Activated gamma-delta T cell treated with anti-CD3 and anti-CD28 coated beads, Interleukin-2, amount 50 U/mL, for 16 hours (primary cell): ENCODE data around the gene TGFBI.

ENCODE experiments used
- DNase-seq: peaks from one replicate; pipeline ENCODE4 v3.0.0-alpha.2; 2020; ENCODE audit warnings: low read depth

The TGFBI gene

DNA sequence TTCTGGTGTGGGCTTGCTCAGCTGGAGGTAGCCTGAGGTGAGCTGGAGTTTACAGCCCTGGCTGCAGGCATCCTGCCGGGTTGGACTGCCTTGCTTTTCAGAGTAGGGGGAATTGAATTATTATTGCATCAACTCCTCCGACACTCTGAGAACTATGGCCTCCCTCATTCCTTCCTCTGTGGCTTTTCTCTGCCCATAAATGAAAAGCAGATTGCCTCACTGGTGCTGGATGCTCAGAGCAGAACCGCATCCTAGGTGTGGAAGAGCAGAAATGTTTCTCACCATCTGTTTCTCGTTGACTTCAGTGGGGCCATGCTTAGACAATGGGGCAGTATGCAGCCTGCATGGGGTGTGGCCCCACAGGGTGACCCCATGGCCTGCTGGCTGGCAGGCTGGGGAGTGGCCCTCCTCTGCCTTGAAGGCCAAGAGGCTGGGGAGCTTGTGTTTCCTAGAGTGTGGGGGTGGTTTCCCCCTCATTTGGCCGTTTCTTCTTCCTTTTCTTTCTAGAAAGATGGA is 27.3 kb upstream of the TGFBI start:
- no peak for DNase-seq

DNA sequence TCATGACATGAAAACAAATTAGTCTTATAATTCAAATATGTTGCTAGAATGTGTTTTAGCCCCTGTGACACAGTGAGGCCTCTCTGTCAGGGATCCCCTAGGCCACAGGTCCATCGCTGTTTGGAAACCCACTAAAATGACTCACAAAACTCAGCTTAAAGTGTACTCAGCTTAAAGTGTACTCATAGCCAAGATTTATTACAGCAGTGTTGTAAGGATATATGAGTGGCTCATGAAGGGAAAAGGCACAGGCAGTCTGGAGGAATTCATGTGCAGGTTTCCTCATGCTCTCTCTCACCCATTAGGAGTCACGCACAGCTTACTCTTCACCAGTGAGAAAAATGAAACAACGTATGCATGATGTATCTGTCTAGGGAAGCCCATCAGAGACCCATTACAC is 24.4 kb upstream of the TGFBI start:
- DNase-seq = no peak

DNA sequence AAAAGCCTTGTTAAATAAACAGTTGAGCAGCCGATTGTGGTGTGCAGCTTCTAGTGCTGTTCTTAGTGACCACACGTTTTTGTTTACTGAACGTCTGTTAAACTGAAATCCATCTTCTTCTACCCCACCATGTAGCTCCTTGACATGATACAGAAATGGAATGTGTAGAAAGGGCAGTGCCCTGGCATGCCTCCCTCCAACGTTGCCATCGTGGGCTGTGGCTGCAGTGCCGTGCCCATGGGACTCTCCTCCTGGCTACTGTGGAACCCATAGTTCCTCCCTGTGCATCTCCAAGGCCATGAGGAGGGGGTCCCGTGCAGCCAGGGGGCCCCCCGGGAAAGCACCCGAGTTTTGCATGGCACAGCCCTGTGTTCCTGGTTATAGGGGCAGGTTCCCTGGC is 23.3 kb upstream of the TGFBI start:
- no peak for DNase-seq

DNA sequence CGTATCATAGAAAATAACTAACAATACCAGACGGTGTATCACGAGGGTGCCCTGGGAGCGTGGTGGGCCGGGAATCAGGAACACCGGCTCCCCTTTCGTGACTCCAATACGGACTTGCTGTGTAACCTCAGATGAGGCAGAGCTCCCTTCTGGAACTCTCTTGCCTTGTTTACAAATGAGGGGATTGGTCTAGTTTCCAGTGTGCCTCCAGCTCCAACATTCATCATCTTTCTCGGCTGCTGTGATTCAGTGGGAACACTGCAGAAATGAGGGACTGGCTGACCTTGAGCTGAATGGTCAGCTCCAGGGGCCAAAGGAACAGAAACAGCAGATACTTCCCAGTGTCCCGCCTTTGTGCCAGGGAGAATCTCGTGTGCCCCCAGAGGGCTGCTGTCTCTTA is 22.6 kb upstream of the TGFBI start:
- DNase-seq = no peak

DNA sequence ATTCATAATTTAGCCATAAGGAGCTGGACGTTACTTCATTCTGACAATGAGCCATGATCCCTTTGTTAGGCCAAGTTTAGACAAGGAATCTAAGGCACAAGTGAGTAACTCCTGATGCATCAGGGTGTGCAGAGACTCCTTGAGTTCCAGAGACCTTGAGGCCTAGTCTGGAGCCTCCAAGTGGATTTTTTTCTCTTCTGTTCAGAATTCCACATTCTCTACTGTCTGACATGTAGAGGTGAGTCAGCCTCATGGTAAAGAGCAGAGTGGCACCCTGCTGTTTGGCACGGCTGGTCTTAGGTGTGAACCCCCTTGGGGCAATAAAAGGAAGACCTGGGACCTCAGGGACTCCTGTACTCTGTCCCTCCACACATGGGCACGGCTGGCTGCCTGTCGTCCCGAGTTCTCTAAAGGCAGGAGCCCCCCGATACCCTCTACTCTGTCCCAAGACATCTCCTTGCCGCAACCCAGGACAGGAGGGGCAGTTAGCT is 22.0 kb upstream of the TGFBI start:
- DNase-seq = no peak

DNA sequence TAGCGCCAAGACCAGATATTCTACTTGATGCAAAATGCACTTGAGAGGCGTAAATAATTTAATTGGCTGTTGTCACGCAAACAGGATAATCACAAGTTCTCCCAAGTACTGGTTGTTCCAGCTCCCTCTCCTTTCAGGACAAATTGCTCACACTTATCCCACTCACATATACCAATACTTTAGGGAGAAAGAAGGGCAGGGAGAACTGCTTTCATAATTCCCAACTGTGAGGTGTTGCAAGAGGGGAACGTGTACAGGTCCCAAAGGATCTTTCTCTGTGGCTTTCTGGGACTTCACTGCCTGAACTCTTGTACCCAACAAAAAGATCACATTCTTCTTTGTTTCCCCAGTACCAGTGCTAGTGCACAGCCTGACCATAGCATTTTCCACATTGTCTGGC is 21.5 kb upstream of the TGFBI start:
- DNase-seq = no peak

DNA sequence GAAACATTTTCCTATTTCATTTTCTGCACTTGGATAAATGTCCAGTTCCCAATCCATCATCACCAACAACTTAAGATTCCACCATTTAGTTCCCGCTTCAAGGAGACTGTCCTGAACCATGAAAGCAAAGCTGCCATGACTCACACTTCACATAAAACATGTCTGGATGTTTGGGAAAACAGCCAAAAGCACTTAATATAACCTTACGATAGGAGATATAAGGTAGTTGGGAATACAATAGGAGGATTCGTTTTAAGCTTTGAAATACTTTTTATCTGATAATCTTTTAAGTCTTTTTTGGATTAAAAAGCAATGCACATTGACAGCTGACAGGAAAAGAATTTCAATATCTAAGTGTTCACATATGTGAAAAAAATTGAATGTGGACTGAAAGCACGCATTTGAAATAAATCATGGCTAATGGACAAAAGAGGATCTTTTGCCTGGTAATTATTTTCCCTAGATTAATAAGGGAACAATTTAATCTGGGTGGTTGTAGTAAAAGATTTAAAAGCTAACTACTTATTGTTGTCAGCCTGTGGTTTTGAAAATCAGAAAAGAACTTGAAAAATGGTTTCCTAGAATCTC is 17.3 kb upstream of the TGFBI start:
- no peak for DNase-seq

DNA sequence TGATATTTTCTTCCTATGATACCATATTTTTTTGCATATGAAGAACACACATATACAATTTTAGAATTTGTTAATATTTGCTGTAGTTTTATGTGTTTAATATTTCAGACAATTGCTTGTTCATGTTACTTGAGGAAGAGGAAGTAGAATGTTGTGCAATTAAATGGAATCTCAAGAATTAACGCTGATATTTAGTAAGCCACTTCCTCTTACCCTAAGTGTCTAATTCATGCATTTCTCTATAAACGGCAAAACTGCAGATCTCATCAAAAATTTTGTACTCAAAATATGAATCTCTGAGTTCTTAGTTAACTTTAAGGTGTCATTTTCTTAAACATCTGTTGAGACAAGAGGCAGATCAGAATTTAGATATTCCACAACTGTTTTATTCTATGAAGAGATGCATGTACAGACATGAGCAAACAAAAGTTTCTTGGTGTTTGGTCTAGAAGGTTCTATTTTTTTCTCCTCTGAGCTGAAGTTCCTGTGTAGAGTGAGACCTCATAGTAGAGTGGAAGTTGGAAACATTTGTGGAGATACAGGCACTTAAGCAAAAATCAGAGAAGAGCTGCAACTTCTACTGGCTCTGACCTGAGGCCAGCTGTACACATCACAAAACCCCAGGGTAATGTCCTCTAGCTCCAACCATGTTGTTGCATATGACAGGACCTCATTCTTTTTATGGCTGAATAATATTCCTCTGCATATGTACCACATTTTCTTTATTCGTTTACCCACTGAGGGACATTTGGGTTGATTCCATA is 16.6 kb upstream of the TGFBI start:
- no peak for DNase-seq

DNA sequence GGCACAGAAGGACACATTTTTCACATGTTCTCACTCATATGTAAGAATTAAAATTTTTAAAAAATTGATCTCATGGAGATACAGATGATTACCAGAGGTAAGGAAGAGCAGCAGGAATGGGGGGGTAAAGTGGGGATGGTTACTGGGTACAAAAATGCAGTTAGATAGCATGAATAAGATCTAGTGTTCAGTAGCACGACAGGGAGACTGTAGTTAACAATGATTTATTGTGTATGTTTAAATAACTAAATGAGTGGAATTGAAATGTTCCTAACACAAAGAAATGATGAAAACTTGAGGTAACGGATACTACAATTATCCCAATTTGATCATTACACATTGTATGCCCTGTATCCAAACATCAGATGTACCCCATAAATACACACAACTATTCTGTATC is 15.2 kb upstream of the TGFBI start:
- no peak for DNase-seq

DNA sequence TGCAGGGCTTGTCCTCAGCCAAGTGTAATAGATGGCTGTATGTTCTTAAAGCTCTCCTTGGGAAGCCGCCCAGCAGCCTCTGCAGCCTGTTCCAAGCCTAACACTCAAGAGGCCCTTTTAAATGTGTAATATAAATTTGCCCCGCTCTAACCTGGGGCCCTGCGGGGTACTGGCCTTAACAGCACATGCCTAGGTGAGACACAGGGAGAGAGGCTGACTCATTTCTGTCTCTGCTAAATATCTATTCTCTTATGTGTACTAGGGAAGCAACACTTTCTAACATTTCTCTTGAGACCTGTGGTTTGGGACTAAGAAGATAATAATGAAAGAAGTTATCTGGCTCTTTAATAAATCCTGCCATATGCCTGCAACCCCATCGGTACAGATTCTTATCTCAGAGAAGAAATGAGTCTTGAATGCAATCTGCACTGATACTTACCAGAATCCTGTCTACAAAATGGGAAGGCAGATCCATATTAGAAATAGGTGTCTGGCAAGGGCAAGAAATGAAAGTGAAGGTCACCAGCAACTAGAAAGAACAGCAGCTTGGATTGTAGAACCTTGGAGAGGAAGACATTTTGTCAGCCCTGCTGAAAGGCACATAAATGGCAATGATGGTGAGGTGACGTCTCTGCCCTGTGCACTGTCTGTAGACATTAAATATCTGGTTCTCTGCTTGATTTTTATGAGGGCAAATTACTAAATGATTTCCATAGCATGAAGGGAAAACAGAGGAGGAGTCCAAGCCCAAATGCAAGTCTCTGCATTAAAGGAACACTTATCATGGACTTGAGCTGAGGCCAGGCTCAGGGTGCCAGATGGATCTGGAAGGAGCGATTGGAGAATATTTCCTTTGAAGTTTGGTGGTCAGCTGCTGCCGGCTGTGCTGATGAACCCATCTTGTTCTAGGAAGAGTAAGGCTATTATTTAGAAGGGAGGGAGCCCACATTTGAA is 14.5 kb upstream of the TGFBI start:
- no peak for DNase-seq

DNA sequence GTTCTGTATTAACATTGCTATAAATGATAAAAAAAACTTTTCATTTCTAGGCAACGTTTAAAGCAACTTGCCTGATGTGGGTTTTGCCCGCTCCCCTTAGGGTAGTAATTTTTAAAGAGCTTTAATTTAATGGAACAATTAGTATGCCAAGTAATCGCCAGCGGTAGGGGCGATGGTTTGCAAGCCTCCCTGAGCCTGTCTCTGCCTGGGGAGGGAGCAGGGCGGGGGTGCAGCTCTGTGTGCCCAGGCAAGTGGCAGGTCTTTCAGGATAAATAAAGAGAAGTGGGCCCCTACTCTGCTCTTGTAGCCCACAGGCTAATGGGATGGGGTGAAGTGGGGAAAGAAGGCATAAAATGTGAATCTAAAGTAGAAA is 13.8 kb upstream of the TGFBI start:
- no peak for DNase-seq

DNA sequence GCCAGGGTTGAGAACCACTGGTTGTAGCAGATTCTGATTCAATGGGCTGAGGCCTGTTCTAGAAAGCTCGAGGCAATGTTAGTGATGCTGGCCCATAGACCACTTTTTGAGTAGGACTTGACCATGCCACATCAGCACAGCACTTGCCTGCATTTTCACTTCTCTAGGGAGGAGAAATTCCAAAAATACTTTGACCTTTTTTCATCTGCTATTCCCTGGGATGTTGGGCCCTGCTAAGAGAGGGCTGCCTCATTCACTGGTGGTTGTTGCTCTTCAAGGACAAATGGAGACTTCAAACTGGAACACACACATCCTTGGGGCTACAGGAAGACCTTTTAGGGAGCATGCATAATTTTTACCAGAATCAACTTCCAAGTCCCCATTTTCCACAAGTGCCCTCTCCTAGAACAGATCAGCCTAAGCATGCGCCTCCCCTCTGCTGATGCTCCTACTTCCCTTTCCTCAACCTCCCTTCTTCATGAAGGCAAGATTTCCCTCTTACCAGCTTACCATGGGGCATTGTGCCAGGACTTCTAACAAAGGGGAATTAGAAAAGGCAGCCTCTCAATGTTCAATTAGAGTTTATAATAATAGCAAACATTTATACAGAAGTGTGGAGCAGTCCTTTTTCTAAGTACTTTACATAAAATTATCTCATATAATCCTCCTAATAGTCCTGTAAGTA is 12.7 kb upstream of the TGFBI start:
- DNase-seq = no peak

DNA sequence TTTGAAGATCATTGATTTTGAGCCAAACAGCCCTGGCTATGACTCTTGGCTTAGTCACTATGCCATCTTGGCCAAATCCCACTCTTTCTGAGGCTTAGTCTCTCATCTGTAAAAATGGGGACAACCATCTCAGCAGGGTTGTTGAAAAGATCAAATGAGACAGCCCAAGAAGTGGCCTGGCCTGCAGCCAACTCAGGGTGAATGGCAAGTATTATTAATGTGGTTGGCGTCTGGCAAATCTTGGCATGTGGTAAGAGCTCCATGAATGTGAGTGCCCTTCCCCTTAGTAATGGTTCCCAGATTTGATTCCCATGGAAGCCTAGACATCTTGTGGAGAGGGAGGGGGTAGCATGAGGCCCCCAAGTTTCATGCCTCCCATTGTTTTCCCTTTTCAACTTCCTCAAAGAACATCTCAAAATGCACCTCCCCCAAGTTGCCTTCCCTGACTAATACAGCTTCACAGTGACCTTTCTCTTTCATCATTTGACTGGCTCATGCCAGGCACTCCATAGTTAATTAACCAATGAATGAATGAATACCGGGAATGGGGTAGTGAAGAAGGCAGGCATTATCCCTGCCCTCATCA is 11.8 kb upstream of the TGFBI start:
- DNase-seq = no peak

DNA sequence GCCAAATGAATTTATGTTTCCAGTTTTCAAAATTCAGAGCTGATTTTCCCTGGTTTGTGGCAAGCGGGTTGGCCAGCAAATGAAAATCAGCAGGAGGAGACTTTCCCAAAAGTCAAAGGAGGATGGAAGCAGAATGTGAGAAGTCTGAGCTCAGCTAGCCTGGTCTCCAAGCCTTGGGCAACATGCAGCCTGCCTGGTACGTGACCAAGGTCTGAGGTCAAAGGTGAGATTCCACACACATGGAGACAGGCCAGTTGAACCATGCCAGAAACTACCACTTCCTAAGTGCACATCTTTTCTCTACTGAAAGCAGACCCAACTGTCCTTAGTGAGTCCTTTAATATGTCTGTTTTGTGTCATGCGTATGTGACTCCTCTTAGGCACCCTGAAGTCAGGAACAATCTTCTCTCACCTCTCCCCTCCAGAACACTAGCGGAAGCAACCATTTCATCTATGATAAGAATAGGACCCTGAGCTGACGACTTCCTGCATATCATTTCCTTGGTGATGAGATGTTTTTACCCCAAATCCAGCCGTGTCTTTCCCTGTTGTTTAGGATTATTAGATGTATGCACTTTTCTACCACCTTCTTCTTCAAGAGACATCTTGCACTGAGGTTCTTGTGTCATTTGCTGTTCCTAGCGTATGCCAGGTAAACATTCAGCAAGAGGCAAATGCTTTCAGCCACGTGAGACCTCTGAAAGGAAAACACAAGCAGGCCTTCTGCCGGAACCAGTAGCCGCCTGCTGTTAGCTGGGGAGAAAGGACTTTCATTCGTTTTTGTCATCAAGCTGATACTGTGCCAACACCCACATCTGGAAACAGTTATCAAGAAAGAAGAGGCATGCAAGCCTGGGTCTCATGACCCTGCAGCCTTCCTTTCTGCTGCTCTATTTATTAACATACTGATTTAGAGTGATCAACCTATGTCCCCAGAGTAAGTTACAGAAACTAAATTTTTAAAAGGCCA is 9.7 kb upstream of the TGFBI start:
- DNase-seq = no peak

DNA sequence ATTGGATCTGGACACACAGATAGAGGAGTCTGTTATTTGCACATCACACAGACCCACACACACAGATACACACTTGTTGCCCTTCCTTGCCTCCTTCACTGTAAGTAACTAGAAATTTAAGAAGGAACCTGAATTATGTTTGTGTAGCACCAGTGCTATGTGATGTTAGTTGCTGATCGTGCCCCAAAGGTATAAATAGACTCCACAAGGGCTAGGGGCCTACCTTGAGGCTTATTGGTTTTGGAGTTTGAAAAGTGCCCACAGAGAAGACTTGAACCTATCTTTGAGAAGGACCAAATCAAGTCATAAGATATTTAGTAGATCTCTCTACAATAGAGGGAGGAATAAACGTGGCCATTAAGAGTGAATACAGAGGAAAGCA is 8.8 kb upstream of the TGFBI start:
- no peak for DNase-seq

DNA sequence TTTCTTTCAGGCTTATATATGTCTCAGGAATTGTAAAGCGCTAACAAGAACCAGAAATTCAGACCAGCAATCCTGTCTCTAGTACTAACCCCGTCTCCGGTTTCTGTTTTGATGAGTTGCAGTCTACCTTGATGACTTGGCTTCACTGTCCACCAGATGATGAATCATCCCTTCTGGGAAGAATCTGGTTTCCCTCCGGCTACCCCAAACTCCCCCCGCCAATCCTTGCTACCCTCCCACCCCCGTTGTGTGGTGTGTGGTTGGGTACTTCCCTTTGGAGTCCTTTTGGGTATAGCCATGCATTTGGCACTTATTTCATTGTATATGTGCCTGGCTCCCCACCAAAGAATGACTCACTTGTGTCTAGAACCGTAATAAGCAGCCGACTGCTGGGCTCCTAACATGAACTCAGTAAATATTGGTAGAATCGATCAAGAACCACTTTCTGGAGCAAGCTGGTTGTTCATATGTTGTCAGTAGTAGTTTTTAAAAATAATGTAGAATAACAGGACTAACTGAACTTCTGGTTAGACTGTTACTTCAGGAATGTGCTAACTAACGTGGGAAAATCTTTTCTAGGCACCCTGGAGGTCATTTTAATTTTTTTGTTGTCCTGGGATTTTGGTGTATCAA is 8.3 kb upstream of the TGFBI start:
- DNase-seq = no peak

DNA sequence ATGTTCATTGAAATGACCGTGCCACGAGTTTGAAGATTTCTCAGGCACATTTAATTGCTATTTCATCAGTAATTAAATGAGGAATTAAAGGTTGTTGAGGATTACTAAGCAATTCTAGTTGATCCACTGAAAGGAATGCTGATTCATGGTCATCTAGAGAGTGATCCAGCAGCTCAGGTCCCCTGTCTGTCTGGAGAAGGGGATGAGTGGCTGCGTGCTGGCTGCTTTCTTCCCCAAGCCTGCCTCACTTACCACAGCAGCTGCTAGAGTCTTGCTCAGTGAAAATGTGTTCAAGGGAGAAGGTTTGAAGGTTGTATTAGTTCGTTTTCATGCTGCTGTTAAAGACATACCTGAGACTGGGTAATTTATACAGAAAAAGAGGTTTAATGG is 7.8 kb upstream of the TGFBI start:
- DNase-seq = no peak

DNA sequence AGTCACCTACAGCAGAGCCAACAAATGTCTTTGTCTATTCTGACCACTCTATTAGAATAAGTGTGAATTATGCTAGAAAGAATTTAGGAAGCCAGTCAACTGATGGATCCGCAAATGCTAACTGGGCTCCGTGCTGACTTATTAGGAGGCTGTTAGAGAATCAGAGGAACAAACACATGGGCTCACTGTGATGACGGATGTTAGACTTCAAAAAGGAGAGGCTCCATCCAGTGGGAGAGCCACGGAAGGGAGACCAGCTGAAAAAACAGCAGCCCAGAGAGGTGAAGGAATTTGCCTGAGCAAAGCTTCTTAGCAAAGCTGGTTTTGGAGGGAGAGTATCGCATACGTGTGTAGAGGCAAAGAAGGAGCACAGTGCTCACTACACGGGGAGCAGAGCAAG is 5.8 kb upstream of the TGFBI start:
- no peak for DNase-seq

DNA sequence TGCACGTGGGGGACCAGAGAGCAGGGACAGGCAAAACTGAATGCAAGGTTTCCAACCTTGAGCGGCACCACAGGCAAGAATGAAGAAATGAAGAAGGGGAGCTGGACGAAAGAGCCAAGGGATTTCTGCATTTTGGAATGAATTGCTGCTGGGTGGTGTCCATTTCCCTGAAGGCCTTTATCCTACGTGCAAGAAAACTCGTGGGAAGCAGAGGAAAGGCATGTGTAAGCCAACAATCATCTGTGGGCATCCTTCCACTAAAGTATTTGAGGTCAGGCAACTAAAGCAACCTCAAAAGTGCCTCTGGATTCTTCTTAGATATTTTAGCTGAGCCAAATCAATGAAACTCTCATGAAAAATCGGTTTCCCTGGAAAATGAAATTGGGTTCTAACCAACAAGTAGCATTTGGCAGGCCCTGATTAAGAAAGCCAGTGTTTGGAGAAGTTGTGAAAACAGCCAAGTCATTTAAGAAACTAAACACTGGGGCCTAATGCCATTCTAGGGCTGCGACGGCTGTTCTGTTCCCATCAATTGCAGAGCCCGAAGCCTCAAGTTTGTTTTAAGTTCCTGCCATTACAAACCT is 4.7 kb upstream of the TGFBI start:
- DNase-seq = no peak

DNA sequence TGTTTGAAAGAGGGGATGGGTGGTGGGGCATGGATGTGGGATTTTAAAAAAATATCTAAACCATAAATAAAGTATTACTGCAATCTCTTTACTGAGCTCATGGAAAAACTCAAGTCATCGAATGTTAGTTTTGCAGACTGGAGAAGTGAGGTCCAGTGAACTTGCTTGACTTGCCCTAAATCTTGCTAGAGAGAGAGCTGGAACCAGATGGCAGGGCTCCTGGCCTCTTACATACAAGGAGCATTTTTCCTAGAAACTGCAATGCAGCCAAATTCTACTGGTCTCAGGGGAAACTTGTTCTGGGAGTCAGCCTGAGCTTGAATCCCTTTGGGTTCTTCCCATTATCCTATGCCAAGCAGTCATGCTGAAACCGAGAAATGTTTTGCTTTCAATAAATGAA is 2.9 kb upstream of the TGFBI start:
- DNase-seq = no peak
